Right lobe of liver (tissue), 4 donors: ENCODE results near the gene IL15.

ENCODE experiments used
- CTCF ChIP-seq, 4 donors: fragments of 200-600 bp in 3 of 4; fragments of 450-650 bp in 1 of 4; IDR thresholded peaks; one replicate each; pipeline versions ENCODE4 v1.5.1 to v1.8.0; 2016 to 2022; ENCODE audit warnings: antibody characterized with exemption in 4 of 4, mild to moderate bottlenecking in 2 of 4
- POLR2A ChIP-seq: fragments of 450-650 bp; IDR thresholded peaks from one replicate; pipeline ENCODE4 v1.6.1; 2017; ENCODE audit warnings: antibody characterized with exemption, mild to moderate bottlenecking
- donor health status: DM: no; HTN: no; CAD: no.
- donor health status: DM: no; HTN: no; CAD: no.
- donor health status: DM: no; HTN: yes; CAD: no.

DNA sequence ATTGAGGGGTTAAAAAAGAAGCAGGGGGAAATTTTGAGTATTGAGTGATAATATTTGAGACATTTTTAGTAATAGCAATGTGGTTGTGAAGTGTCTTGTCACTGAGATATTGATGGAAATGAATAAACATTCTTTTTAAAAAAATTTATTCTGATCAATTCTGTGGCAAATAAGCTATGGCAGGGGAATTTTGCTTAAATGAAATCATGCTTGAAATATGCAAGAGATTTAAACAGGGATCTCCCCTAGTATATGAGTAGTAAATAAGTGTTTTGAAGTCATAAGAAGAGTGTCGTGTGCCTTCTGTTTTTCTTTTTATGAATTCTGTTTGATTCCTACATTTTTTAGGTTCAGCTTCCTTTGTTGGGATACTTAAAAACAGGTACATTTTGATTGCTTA, 23.2 kb downstream of the IL15 start:
- TF ChIP-seq CTCF (IDR thresholded peaks at IDR 0.05) (no peak), POLR2A (no peak)
